ENCODE data around the gene NARS2. TPM values are rescaled to one million over a fixed set of nuclear protein-coding genes. Genes with fewer than 3 reads are reported as not detected.

Gene NARS2
- total RNA-seq, 2 donors from 2014 or later: 14.3 to 21.1 TPM

- peak; percentile 42 for ATAC-seq (replicated peaks)
- H3K27me3 Mint-ChIP-seq: no peaks in the 10 kb centered on the region
- no peak overlapping the region for H3K4me3 Mint-ChIP-seq
- peaks cover 15% of the 10 kb centered on the region for H3K36me3 Mint-ChIP-seq (ENCODE audit: low read depth)
- H3K4me1 Mint-ChIP-seq: no peaks in the 10 kb centered on the region
- H3K9me3 Mint-ChIP-seq: no peaks in the 10 kb centered on the region
- H3K27ac Mint-ChIP-seq: no peak overlapping the region
These were observed 26.5 kb downstream of the NARS2 start for GRCh38 chr11:78547931-78548705.

GRCh38 chr11:78542007-78542406 is 32.7 kb downstream of the NARS2 start:
- no peaks in the 10 kb centered on the region for H3K9me3 Mint-ChIP-seq
- H3K4me1 Mint-ChIP-seq: no peaks in the 10 kb centered on the region
- ATAC-seq (replicated peaks): no peak
- H3K4me3 Mint-ChIP-seq: no peak overlapping the region
- peaks cover 23% of the 10 kb centered on the region for H3K36me3 Mint-ChIP-seq (ENCODE audit: low read depth)
- no peak overlapping the region for H3K27ac Mint-ChIP-seq
- no peaks in the 10 kb centered on the region for H3K27me3 Mint-ChIP-seq

- Mint-ChIP-seq H3K27ac (no peak overlapping the region), H3K4me3 (no peak overlapping the region), H3K27me3 (no peaks in the 10 kb centered on the region), H3K4me1 (no peaks in the 10 kb centered on the region), H3K9me3 (no peaks in the 10 kb centered on the region), H3K36me3 (ENCODE audit: low read depth) (peaks cover 27% of the 10 kb centered on the region)
- no peak for ATAC-seq (replicated peaks)
These were observed 33.1 kb downstream of the NARS2 start for GRCh38 chr11:78541537-78541936.

- no peak for ATAC-seq (replicated peaks)
- H3K4me1 Mint-ChIP-seq: no peaks in the 10 kb centered on the region
- no peaks in the 10 kb centered on the region for H3K27me3 Mint-ChIP-seq
- no peaks in the 10 kb centered on the region for H3K9me3 Mint-ChIP-seq
- H3K27ac Mint-ChIP-seq: no peak overlapping the region
- no peak overlapping the region for H3K4me3 Mint-ChIP-seq
- H3K36me3 Mint-ChIP-seq (ENCODE audit: low read depth): peaks cover 19% of the 10 kb centered on the region
These were observed 34.4 kb downstream of the NARS2 start for GRCh38 chr11:78540256-78540655.

GRCh38 chr11:78539506-78539905 is 35.2 kb downstream of the NARS2 start:
- H3K36me3 Mint-ChIP-seq (ENCODE audit: low read depth): peaks cover 18% of the 10 kb centered on the region
- no peaks in the 10 kb centered on the region for H3K9me3 Mint-ChIP-seq
- H3K27me3 Mint-ChIP-seq: no peaks in the 10 kb centered on the region
- ATAC-seq (replicated peaks): no peak
- no peak overlapping the region for H3K4me3 Mint-ChIP-seq
- H3K4me1 Mint-ChIP-seq: no peaks in the 10 kb centered on the region
- H3K27ac Mint-ChIP-seq: no peak overlapping the region

GRCh38 chr11:78536933-78537332 is 37.7 kb downstream of the NARS2 start:
- peaks cover 18% of the 10 kb centered on the region for H3K36me3 Mint-ChIP-seq (ENCODE audit: low read depth)
- no peak overlapping the region for H3K4me3 Mint-ChIP-seq
- ATAC-seq (replicated peaks): no peak
- no peaks in the 10 kb centered on the region for H3K4me1 Mint-ChIP-seq
- H3K9me3 Mint-ChIP-seq: no peaks in the 10 kb centered on the region
- H3K27me3 Mint-ChIP-seq: no peaks in the 10 kb centered on the region
- no peak overlapping the region for H3K27ac Mint-ChIP-seq

GRCh38 chr11:78535920-78536319 is 38.7 kb downstream of the NARS2 start:
- Mint-ChIP-seq H3K27me3 (no peaks in the 10 kb centered on the region), H3K27ac (no peak overlapping the region), H3K36me3 (ENCODE audit: low read depth) (peaks cover 18% of the 10 kb centered on the region), H3K4me1 (no peaks in the 10 kb centered on the region), H3K4me3 (no peak overlapping the region), H3K9me3 (no peaks in the 10 kb centered on the region)
- ATAC-seq (replicated peaks): peak; percentile 11

GRCh38 chr11:78535027-78535426 is 39.6 kb downstream of the NARS2 start:
- Mint-ChIP-seq H3K27me3 (no peaks in the 10 kb centered on the region), H3K36me3 (ENCODE audit: low read depth) (peaks cover 18% of the 10 kb centered on the region), H3K9me3 (no peaks in the 10 kb centered on the region), H3K27ac (no peak overlapping the region), H3K4me3 (no peak overlapping the region), H3K4me1 (no peaks in the 10 kb centered on the region)
- ATAC-seq (replicated peaks): peak; percentile 85

GRCh38 chr11:78533399-78533798 is 41.3 kb downstream of the NARS2 start:
- Mint-ChIP-seq H3K4me1 (no peaks in the 10 kb centered on the region), H3K36me3 (ENCODE audit: low read depth) (peaks cover 16% of the 10 kb centered on the region), H3K4me3 (no peak overlapping the region), H3K27me3 (no peaks in the 10 kb centered on the region), H3K27ac (no peak overlapping the region), H3K9me3 (no peaks in the 10 kb centered on the region)
- no peak for ATAC-seq (replicated peaks)

GRCh38 chr11:78532991-78533390 is 41.7 kb downstream of the NARS2 start:
- no peak overlapping the region for H3K27ac Mint-ChIP-seq
- H3K4me1 Mint-ChIP-seq: no peaks in the 10 kb centered on the region

GRCh38 chr11:78526497-78527146 is 48.0 kb downstream of the NARS2 start:
- no peaks in the 10 kb centered on the region for H3K27me3 Mint-ChIP-seq
- H3K4me1 Mint-ChIP-seq: no peaks in the 10 kb centered on the region
- H3K27ac Mint-ChIP-seq: no peak overlapping the region
- no peak for ATAC-seq (replicated peaks)
- no peak overlapping the region for H3K4me3 Mint-ChIP-seq
- no peaks in the 10 kb centered on the region for H3K9me3 Mint-ChIP-seq
- peaks cover 15% of the 10 kb centered on the region for H3K36me3 Mint-ChIP-seq (ENCODE audit: low read depth)

More at GRCh38 chr11:78532991-78533390, 41.7 kb downstream of the NARS2 start:
- Mint-ChIP-seq H3K27me3 (no peaks in the 10 kb centered on the region), H3K36me3 (ENCODE audit: low read depth) (peaks cover 12% of the 10 kb centered on the region), H3K4me3 (no peak overlapping the region), H3K9me3 (no peaks in the 10 kb centered on the region)
- ATAC-seq (replicated peaks): no peak

GRCh38 chr11:78525720-78526119 is 48.9 kb downstream of the NARS2 start:
- Mint-ChIP-seq H3K4me3 (no peak overlapping the region), H3K9me3 (no peaks in the 10 kb centered on the region), H3K27me3 (no peaks in the 10 kb centered on the region), H3K36me3 (ENCODE audit: low read depth) (peaks cover 15% of the 10 kb centered on the region), H3K27ac (no peak overlapping the region), H3K4me1 (no peaks in the 10 kb centered on the region)
- no peak for ATAC-seq (replicated peaks)

- no peaks in the 10 kb centered on the region for H3K27me3 Mint-ChIP-seq
- no peak for ATAC-seq (replicated peaks)
- no peak overlapping the region for H3K27ac Mint-ChIP-seq
- H3K4me3 Mint-ChIP-seq: no peak overlapping the region
- H3K36me3 Mint-ChIP-seq (ENCODE audit: low read depth): peaks cover 1% of the 10 kb centered on the region
- no peaks in the 10 kb centered on the region for H3K4me1 Mint-ChIP-seq
- no peaks in the 10 kb centered on the region for H3K9me3 Mint-ChIP-seq
These were observed 54.4 kb downstream of the NARS2 start for GRCh38 chr11:78520230-78520629.

- H3K27ac Mint-ChIP-seq: no peak overlapping the region
- no peaks in the 10 kb centered on the region for H3K36me3 Mint-ChIP-seq (ENCODE audit: low read depth)
- no peak overlapping the region for H3K4me3 Mint-ChIP-seq
- no peaks in the 10 kb centered on the region for H3K27me3 Mint-ChIP-seq
- H3K4me1 Mint-ChIP-seq: no peaks in the 10 kb centered on the region
- H3K9me3 Mint-ChIP-seq: no peaks in the 10 kb centered on the region
- ATAC-seq (replicated peaks): no peak
These were observed 58.4 kb downstream of the NARS2 start for GRCh38 chr11:78516281-78516680.

GRCh38 chr11:78514922-78515502 is 59.7 kb downstream of the NARS2 start:
- Mint-ChIP-seq H3K9me3 (peaks cover 6% of the 10 kb centered on the region), H3K27ac (no peak overlapping the region), H3K4me1 (no peaks in the 10 kb centered on the region), H3K4me3 (no peak overlapping the region), H3K36me3 (ENCODE audit: low read depth) (peaks cover 9% of the 10 kb centered on the region), H3K27me3 (no peaks in the 10 kb centered on the region)
- no peak for ATAC-seq (replicated peaks)

Data from activated T-helper 17 cell treated with anti-CD3 and anti-CD28 coated beads, Interleukin-2, amount 50 U/mL, for 72 hours (primary cell).